HG02571 (cell line): ENCODE data around the gene MATCAP1.

Experiments used
- ATAC-seq: cut with Tn5 transposase; IDR thresholded peaks from one replicate; pipeline ENCODE4 v1.9.1; 2021; ENCODE audit warnings: mild to moderate bottlenecking, moderate library complexity; ENCODE audit not compliant: unreplicated experiment

MATCAP1 gene

GRCh38 chr16:67191995-67192681 lies 8.4 kb upstream of the MATCAP1 start, which contains the start of gene E2F4:
E2F4 (plus strand) TSS chr16:67192155; CDS start chr16:67192228, 73 bp downstream.
- ATAC-seq, result peak; percentile 81

DNA sequence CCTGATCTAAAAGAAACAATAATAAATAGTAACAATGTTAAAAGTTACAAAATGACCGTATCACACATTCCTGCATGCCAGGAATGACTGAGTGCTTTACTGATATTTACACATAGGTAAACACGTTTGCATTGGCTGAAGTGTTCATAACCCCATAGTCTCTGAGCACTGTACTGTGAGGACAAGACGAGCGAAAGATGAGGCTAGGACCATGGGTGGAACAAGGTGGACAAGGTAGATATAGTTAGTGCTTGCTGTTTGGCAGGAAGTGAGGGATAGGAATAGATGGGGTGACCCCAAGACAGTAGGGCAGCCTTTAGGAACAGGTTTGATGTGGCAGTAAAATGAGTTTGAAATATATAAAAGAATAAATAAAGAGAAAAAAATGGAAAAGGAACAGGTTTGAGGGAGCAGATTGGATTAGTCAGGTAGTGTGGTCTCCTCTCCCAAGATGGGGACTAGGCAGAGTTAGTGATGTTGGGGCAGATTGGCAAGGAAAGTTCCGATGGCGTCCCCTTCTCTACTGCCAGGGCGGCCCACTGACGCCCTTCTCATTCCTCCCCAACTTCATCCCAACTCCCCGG lies 7.7 kb upstream of the MATCAP1 start:
- ATAC-seq, result no peak

- no peak for ATAC-seq
Measured at GRCh38 chr16:67190448-67191399, 7.0 kb upstream of the MATCAP1 start.

DNA sequence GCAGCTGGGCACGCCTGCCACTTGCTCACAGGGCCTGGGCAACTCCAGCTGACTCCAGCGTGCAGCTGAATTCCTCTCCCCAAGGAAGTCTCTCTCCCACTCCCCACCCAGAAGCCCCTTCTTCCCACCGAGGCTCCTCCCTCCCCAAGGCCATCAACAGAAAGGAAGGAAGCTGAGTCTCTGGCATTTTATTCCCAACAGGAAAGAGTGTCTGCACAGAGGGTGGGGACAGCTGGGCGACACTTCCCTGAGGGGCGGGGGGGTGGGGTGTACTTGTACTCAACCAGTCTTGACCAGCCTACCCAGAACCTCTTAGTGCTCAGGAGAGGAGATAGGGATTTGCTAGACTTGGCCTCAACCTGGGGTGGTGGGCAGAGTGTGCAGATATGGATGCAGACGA lies 6.3 kb upstream of the MATCAP1 start, which contains the start of gene EXOC3L1:
Gene EXOC3L1, minus strand, starts transcription at position 96 of the 400 bp plus-strand sequence. CDS start 460 bp downstream, outside the sequence.
- no peak for ATAC-seq

GRCh38 chr16:67188798-67189197 lies 5.0 kb upstream of the MATCAP1 start:
- no peak for ATAC-seq

- ATAC-seq, result no peak
Measured at GRCh38 chr16:67188323-67188722, 4.6 kb upstream of the MATCAP1 start.

DNA sequence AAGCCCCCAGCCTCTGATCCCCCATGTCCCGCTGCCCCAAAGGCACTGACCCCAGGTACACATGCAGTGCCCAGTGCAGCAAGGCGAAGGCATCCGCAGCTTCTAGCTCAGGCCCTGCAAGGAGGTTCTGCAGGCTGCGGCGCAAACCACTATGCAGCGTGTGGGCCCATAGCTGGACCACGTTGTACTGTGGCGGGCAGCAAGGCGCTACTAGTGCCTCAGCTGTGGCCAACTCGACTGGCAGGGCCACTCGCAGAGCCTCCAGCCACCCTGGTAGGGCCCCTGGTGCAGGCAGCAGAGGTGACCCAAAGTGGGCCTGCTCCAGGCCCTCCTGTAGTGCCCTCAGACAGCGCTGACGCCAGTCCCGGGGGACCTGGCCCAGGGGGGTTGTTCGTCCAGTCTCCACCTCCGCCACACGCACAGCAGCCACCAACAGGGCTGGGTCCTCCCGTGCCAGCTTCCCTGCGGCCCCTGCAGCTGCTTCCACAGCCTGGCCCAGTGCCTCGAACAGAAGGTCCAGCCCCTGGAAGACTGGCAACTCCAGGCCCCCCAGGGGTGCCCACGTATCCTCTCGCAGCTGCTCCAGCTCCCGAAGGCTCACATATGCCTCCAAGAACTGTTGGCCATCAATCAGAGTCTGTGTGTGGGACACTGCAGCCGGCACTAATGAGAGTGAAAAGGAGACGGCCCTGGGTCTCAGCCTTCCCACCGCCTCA lies 3.6 kb upstream of the MATCAP1 start:
- ATAC-seq, result no peak

DNA sequence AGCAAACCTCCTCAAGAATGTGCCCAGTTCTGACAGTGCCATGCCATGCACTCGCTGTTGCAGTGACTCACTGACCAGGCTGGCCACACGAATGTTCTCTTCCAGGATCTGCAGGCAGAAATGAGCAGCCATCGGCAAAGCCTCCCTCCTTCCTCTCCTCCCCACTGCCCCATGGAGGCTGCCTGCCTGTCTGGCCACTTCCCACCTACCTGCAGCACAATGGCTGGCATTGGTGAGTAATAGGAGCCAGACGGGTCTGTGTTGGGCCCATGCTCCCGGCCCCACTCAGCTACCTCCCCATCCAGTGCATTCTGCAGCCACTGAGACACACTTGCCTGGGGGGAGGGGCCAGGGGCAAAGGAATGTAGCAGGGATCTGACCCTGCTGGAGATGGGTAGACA lies 2.8 kb upstream of the MATCAP1 start:
- no peak for ATAC-seq

GRCh38 chr16:67185651-67186134 lies 1.9 kb upstream of the MATCAP1 start:
- no peak for ATAC-seq

GRCh38 chr16:67184995-67185650 lies 1.4 kb upstream of the MATCAP1 start:
- ATAC-seq, result no peak

DNA sequence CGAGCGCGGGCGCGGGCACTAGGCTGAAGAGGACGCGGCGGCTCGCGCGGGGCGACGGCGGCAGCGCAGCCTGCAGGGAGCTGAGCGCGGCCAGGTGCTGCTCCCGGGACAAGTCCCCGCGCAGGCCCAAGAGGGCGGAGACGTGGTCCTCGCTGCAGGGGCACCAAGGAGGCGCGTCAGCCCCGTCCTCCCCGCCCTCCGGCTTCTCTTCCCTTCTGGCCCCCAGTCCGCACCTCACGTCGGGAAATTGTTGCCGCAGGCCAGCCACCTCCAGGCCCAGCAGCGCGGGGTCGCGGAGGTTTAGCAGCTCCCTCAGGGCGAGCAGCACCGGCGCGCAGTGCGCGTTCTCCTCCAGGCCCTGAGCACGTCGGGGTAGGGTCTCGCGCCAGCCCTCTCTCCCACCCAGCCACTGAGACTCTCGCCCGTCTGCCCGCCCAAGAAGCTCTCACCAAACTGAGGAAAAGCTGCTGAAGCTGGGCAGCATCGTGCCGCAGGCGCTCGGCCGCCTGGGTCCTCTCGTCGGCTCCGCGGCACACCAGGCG lies 761 bp upstream of the MATCAP1 start:
- no peak for ATAC-seq

GRCh38 chr16:67183284-67183626 lies 508 bp downstream of the MATCAP1 start:
- ATAC-seq, result no peak

GRCh38 chr16:67182288-67182687 lies 1.5 kb downstream of the MATCAP1 start:
- no peak for ATAC-seq

DNA sequence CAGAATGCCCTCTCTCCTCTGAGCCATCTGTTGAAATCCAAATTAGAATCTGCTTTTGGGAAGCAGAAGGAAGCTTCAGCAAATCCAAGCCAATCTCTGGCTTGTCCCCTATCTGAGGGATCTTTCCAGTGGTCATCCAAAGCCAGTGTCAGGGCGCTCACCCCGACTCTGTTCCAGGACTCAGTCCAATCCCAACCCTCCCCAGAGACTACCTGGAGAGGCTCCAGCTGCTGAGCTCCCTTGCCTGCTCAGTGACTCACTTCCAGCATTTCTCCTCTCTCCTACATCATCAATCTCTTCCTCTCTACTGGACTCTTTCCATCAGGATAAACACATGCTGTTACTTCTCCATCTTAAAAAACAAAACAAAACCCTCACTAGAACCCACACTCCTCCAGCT lies 2.4 kb downstream of the MATCAP1 start:
- no peak for ATAC-seq

- no peak for ATAC-seq
Measured at GRCh38 chr16:67180166-67180565, 3.6 kb downstream of the MATCAP1 start.

DNA sequence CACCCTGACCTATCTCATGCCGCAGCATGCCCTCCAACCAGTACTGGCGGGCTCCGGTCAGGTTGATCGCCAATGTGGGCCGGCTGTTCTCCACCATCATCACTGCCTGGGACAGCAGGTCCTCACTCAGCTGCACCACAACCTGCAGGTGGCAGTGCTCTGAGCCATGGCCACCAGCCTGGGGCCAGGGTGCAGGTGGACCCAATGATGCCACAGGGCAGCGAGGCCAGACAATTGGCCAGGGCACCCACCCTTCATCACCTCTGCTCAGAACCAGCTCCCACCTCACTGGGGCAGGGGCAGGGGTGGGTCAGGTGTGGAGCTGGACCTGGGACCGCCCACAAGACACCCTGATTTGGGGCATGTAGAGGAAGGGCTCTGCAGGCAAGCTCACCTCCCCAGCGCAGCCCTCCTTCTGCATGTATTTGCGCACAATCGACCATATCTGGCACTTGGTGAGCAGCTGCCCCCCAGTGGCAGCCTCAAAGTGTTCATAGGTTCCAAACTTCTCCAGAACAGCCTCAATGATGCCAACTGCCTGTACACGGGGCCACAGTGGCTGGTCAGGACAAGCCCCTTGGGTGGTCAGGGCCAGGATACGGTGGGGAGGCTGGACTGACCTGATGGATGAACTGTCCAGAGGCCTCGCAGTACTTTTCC lies 4.2 kb downstream of the MATCAP1 start:
- ATAC-seq, result no peak

DNA sequence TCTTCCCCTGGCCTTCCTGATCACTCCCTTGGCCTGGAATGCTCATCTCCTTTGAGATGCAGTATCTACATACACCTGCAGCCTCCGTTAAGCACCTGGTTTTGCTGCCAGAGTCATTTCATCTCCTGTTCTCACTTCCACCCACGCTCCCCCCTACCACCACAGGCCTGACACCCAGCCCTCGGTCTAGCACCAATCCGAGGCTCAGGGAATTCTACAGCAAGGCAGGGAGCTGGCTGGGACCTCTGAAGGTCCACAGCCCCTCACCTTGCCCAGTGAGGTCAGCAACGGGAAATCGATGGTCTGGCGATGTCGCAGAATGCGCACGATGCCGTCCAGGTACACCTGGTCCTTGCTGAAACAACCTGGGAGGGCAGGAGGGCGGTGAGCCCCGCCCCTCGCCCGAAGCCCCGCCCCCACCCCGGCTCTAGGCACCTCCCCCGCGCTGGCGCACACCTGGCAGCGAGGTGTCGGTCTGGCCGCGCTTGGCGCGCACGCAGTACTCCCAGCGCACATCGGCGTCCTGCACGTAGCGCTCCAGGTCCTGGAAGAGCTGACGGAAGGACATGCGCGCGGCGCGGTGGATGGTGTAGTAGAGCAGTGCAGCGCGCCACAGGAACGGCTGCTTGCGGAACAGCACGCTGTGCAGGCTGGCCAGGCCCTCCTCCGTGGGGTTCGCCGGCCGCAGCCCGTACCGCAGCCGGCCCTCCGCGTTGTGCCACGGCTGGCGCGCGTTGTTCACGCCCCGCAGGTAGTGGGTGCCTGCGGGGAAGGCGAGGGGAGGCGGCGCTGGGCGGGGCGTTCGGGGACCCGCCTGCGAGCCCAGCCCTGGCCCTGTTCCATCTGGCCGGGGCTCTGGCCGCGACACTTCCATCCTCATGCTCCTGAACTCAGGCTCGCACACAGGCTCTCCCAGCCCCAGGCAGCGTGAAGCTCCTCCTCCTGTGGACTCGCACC lies 5.7 kb downstream of the MATCAP1 start:
- ATAC-seq, result no peak

DNA sequence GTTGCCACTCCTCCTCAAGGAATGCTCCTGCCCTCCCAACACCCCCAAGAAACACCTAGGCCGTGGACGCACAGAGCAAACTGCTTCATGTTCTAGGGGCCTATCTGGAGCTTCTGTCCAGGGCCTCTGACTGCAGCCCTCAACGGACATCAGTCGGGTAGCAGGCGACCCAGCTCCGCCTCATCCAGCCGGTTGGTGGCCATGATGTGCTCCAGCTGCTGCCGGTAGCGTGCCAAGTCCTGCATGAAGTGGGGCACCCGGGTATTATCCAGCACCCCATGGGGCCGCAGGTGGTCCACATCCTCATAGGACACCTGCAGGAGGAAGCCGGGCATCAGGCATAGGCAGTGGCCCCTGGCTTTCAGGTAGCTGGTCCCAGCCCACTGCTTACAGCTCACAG lies 7.1 kb downstream of the MATCAP1 start:
- no peak for ATAC-seq
